GM18909 (cell line): ENCODE data around the gene HYAL3.

Experiments
- ATAC-seq: cut with Tn5 transposase; IDR thresholded peaks from one replicate; pipeline ENCODE4 v1.9.1; 2021; ENCODE audit warnings: mild to moderate bottlenecking; ENCODE audit not compliant: unreplicated experiment, poor library complexity

Gene HYAL3

GRCh38 chr3:50330330-50330729 lies 31.1 kb upstream of the HYAL3 start:
- no peak for ATAC-seq

- peak; percentile 85 for ATAC-seq
These were observed 28.9 kb upstream of the HYAL3 start, which contains the start of gene TUSC2 for GRCh38 chr3:50327943-50328691. TUSC2 (minus strand) TSS chr3:50328223; CDS start chr3:50328099, 124 bp downstream.

- no peak for ATAC-seq
These were observed 27.9 kb upstream of the HYAL3 start for GRCh38 chr3:50327129-50327528.

- ATAC-seq: no peak
These were observed 27.0 kb upstream of the HYAL3 start for GRCh38 chr3:50326182-50326541.

GRCh38 chr3:50325497-50326181 lies 26.4 kb upstream of the HYAL3 start:
- ATAC-seq: no peak

GRCh38 chr3:50325113-50325480 lies 25.9 kb upstream of the HYAL3 start:
- no peak for ATAC-seq

GRCh38 chr3:50324351-50325112 lies 25.3 kb upstream of the HYAL3 start:
- no peak for ATAC-seq

GRCh38 chr3:50323614-50324199 lies 24.5 kb upstream of the HYAL3 start:
- no peak for ATAC-seq

GRCh38 chr3:50323092-50323600 lies 23.9 kb upstream of the HYAL3 start:
- no peak for ATAC-seq

GRCh38 chr3:50322386-50323091 lies 23.3 kb upstream of the HYAL3 start, which contains the start of gene HYAL2:
HYAL2 (minus strand) TSS chr3:50322745; CDS start chr3:50320489, 2,256 bp downstream.
- ATAC-seq: no peak

GRCh38 chr3:50322115-50322385 lies 22.8 kb upstream of the HYAL3 start:
- no peak for ATAC-seq

GRCh38 chr3:50321336-50322114 lies 22.3 kb upstream of the HYAL3 start:
- peak; percentile 79 for ATAC-seq

GRCh38 chr3:50320853-50321335 lies 21.7 kb upstream of the HYAL3 start:
- ATAC-seq: peak; percentile 52

GRCh38 chr3:50319894-50320625 lies 20.9 kb upstream of the HYAL3 start:
- ATAC-seq: no peak

- ATAC-seq: no peak
These were observed 20.1 kb upstream of the HYAL3 start for GRCh38 chr3:50319181-50319893.

- no peak for ATAC-seq
These were observed 19.4 kb upstream of the HYAL3 start for GRCh38 chr3:50318615-50319014.

GRCh38 chr3:50318163-50318562 lies 19.0 kb upstream of the HYAL3 start:
- no peak for ATAC-seq

- ATAC-seq: no peak
These were observed 18.1 kb upstream of the HYAL3 start for GRCh38 chr3:50317300-50317699.
